ENCODE data around the gene SLC35G6. TPM values are rescaled to one million over a fixed set of nuclear protein-coding genes. Genes with fewer than 3 reads are reported as not detected.
A peak's percentile ranks its signal among the peaks of the same experiment; 100 is the strongest.
"Not testable (repeated sequence)": the region's sequence is repeated elsewhere in the genome, so short reads cannot be mapped to it uniquely, and the experiment has no call there.

Gene SLC35G6
- total and polyA plus RNA-seq, 2 experiments from 2014 or later = 0.16 TPM; not detected in 1

GRCh38 chr17:7471729-7472128 is 9.5 kb upstream of the SLC35G6 start (continued):
- TF ChIP-seq POLR2AphosphoS5 (IDR thresholded peaks at IDR 0.05; ENCODE audit: low read depth) = no peak
- TF ChIP-seq CTCF (conservative IDR thresholded peaks at IDR 0.05; ENCODE audit: low read depth in 2 of 2) = no peak
- no peak for TF ChIP-seq EZH2 (IDR thresholded peaks at IDR 0.05; ENCODE audit: low read depth, unreplicated experiment)
- no peak for TF ChIP-seq EZH2phosphoT487 (IDR thresholded peaks at IDR 0.05; ENCODE audit: unreplicated experiment)
- no peak for TF ChIP-seq ETS1 (IDR thresholded peaks at IDR 0.05)

- peaks cover 22% of the 10 kb centered on the region for H3K4me1 Mint-ChIP-seq
- not testable (repeated sequence) for H3K27ac Mint-ChIP-seq; H3K36me3 ChIP-seq (ENCODE audit: insufficient read depth); H3K27me3 ChIP-seq (ENCODE audit: insufficient read depth); DNase-seq (ENCODE audit: low spot score); H3K36me3 Mint-ChIP-seq (ENCODE audit: low read depth); H4K20me1 ChIP-seq (replicated peaks; ENCODE audit: insufficient read depth); H3K27ac ChIP-seq (ENCODE audit: low read depth); H3F3A ChIP-seq (replicated peaks; ENCODE audit: low read depth); H3K27me3 Mint-ChIP-seq (ENCODE audit: insufficient read depth, low read depth, poor library complexity); H2AFZ ChIP-seq; H3K4me2 ChIP-seq; H3K4me3 Mint-ChIP-seq; ATAC-seq; H3K4me1 ChIP-seq (ENCODE audit: insufficient read depth); H3K9me3 Mint-ChIP-seq; H3K9me2 ChIP-seq (ENCODE audit: insufficient read depth); H3K4me3 ChIP-seq
- peaks cover 57% of the 10 kb centered on the region for H3K79me2 ChIP-seq (replicated peaks; ENCODE audit: insufficient read depth)
Measured at GRCh38 chr17:7474767-7475166, 6.5 kb upstream of the SLC35G6 start.

GRCh38 chr17:7475764-7476422 is 5.4 kb upstream of the SLC35G6 start:
- H3K9me2 ChIP-seq (ENCODE audit: insufficient read depth) = no peaks in the 10 kb centered on the region
- H3K36me3 Mint-ChIP-seq (ENCODE audit: low read depth) = peaks cover 5% of the 10 kb centered on the region; the same call in 1 of the 3 replicates
- H3K27ac Mint-ChIP-seq = 0 out of 2 replicates have a peak overlapping the region, but pooled peaks have one; percentile 16
- H3K9me3 Mint-ChIP-seq = no peaks in the 10 kb centered on the region; the same call in 2 of the 3 replicates
- H2AFZ ChIP-seq = no peak overlapping the region
- H3K36me3 ChIP-seq (ENCODE audit: insufficient read depth) = no peaks in the 10 kb centered on the region
- H3K4me3 Mint-ChIP-seq = no peak overlapping the region
- H3K27me3 ChIP-seq (ENCODE audit: insufficient read depth) = no peaks in the 10 kb centered on the region
- no peak overlapping the region for H3K27ac ChIP-seq (ENCODE audit: low read depth)
- H3K79me2 ChIP-seq (replicated peaks; ENCODE audit: insufficient read depth) = peaks cover 61% of the 10 kb centered on the region
- DNase-seq (ENCODE audit: low spot score) = no peak
- peaks cover 8% of the 10 kb centered on the region; the same call in 1 of the 2 replicates for H4K20me1 ChIP-seq (replicated peaks; ENCODE audit: insufficient read depth)
- ATAC-seq = no peak
- no peak overlapping the region for H3K4me3 ChIP-seq
- no peak overlapping the region for H3K4me2 ChIP-seq
- peaks cover 14% of the 10 kb centered on the region for H3K4me1 ChIP-seq (ENCODE audit: insufficient read depth)
- peaks cover 30% of the 10 kb centered on the region for H3K4me1 Mint-ChIP-seq
- TF ChIP-seq NANOG (IDR thresholded peaks at IDR 0.05; ENCODE audit: borderline replicate concordance) = no peak
- TF ChIP-seq JUNB (IDR thresholded peaks at IDR 0.05; ENCODE audit: unreplicated experiment) = no peak
- TF ChIP-seq ETS1 (IDR thresholded peaks at IDR 0.05) = no peak
- TF ChIP-seq STAT1 (IDR thresholded peaks at IDR 0.05; ENCODE audit: unreplicated experiment) = no peak
- TF ChIP-seq REST (IDR thresholded peaks at IDR 0.05; ENCODE audit: unreplicated experiment) = no peak
- TF ChIP-seq EZH2 (IDR thresholded peaks at IDR 0.05; ENCODE audit: low read depth, unreplicated experiment) = no peak
- TF ChIP-seq POLR2AphosphoS5 (IDR thresholded peaks at IDR 0.05; ENCODE audit: low read depth) = no peak
- H3F3A ChIP-seq (replicated peaks; ENCODE audit: low read depth) = 0 out of 2 replicates have a peak, but pooled peaks cover 4% of the 10 kb centered on the region
- peaks cover 13% of the 10 kb centered on the region for H3K27me3 Mint-ChIP-seq (ENCODE audit: insufficient read depth, low read depth, poor library complexity)

All from GM23338 (cell line).